Measurements from ENCODE around the gene HLA-DPB1. TPM values are rescaled to one million over a fixed set of nuclear protein-coding genes. Genes with fewer than 3 reads are reported as not detected.

Gene HLA-DPB1
- total and polyA plus RNA-seq, 7 donors = 39.2 to 359 (median 62.4) TPM

DNA sequence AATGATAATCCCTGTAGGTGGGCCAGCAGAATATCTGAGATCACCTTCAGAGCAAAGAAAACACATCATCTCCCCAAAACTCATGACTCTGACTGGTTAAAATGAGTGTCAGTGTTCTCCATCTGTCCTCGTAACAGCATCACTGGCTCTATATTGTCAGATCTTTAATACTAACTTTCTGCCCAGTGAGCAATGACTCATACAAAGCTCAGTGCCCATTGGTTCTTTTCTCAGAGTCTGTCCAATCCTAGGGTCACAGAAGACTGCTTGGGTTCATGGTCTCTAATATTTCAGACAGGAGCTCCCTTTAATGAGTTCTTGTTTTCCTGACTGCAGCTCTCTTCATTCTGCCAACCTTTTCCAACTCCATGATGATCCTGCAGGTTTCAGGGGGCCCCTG is 36.4 kb downstream of the HLA-DPB1 start:
- Histone ChIP-seq H3K27ac (no peak overlapping the region), H3K9me3 (no peaks in the 10 kb centered on the region), H3K36me3 (no peaks in the 10 kb centered on the region), H3K4me3 (no peak overlapping the region), H3K4me1 (peaks cover 0 to 6% (median 0%) of the 10 kb centered on the region in 4 donors), H3K27me3 (peaks cover 10 to 65% (median 13%) of the 10 kb centered on the region in 3 donors)
- TF ChIP-seq EP300 (IDR thresholded peaks at IDR 0.05) (no peak), POLR2AphosphoS5 (IDR thresholded peaks at IDR 0.05) (no peak), CTCF (IDR thresholded peaks at IDR 0.05) (no peak), POLR2A (IDR thresholded peaks at IDR 0.05) (no peak)
- WGBS, 2 donors = 18 to 30% methylated on average over 1 of the region's 1 CpG
- intact Hi-C loops (cut with DNase I) = no loop called here
- no peak for DNase-seq

GRCh38 chr6:33113755-33114154 is 38.0 kb downstream of the HLA-DPB1 start:
- intact Hi-C loops (cut with DNase I) = no loop called here
- Histone ChIP-seq H3K36me3 (no peaks in the 10 kb centered on the region), H3K27ac (no peak overlapping the region), H3K4me1 (peaks cover 0 to 7% (median 0%) of the 10 kb centered on the region in 4 donors), H3K4me3 (no peak overlapping the region), H3K9me3 (no peaks in the 10 kb centered on the region), H3K27me3 (peaks cover 19 to 73% (median 26%) of the 10 kb centered on the region in 3 donors)
- no peak for DNase-seq
- TF ChIP-seq POLR2AphosphoS5 (IDR thresholded peaks at IDR 0.05) (no peak), EP300 (IDR thresholded peaks at IDR 0.05) (no peak), POLR2A (IDR thresholded peaks at IDR 0.05) (no peak), CTCF (IDR thresholded peaks at IDR 0.05) (no peak)
- WGBS, 2 donors = 66 to 67% methylated on average over 7 of the region's 7 CpGs

DNA sequence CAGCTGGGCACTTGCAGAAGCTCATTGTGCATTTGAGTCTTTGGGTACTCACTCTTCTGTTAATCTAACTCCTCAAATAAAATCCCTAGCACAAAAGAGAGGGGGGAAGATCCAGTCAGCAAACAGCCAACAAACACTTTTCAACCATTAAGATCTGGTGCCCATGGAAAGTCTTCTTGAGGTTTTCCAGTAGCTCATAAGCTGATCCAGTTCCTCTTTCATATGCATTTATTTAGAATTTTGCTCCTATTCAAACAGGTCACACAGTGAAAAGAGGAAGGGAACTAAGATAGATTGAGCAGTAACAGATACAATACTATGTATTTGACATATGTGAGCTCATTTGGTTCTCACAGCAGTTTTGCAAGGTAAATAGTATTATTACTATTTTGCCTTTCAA is 38.6 kb downstream of the HLA-DPB1 start:
- TF ChIP-seq EP300 (IDR thresholded peaks at IDR 0.05) (no peak), POLR2A (IDR thresholded peaks at IDR 0.05) (no peak), POLR2AphosphoS5 (IDR thresholded peaks at IDR 0.05) (no peak), CTCF (IDR thresholded peaks at IDR 0.05) (no peak)
- Histone ChIP-seq H3K4me1 (peaks cover 0 to 7% (median 0%) of the 10 kb centered on the region in 4 donors), H3K27ac (no peak overlapping the region), H3K4me3 (no peak overlapping the region), H3K9me3 (no peaks in the 10 kb centered on the region), H3K36me3 (no peaks in the 10 kb centered on the region), H3K27me3 (peaks cover 19 to 73% (median 26%) of the 10 kb centered on the region in 3 donors)
- intact Hi-C loops (cut with DNase I) = no loop called here
- DNase-seq = no peak

GRCh38 chr6:33116417-33116816 is 40.6 kb downstream of the HLA-DPB1 start:
- Histone ChIP-seq H3K4me3 (no peak overlapping the region), H3K9me3 (no peaks in the 10 kb centered on the region), H3K36me3 (no peaks in the 10 kb centered on the region), H3K4me1 (peaks cover 0 to 7% (median 0%) of the 10 kb centered on the region in 4 donors), H3K27me3 (peaks cover 19 to 61% (median 26%) of the 10 kb centered on the region in 3 donors), H3K27ac (no peak overlapping the region)
- WGBS, 2 donors = 16 to 27% methylated on average over 6 of the region's 6 CpGs
- TF ChIP-seq POLR2A (IDR thresholded peaks at IDR 0.05) (no peak), EP300 (IDR thresholded peaks at IDR 0.05) (no peak), CTCF (IDR thresholded peaks at IDR 0.05) (no peak), POLR2AphosphoS5 (IDR thresholded peaks at IDR 0.05) (no peak)
- intact Hi-C loops (cut with DNase I) = no loop called here
- no peak for DNase-seq

All from sigmoid colon (tissue), 7 donors.